GM12864 (cell line): Measurements from ENCODE around the gene GTF2A1L.

Experiments used
- DNase-seq: peaks from one replicate; pipeline ENCODE4 v3.0.0-alpha.2; 2011; ENCODE audit warnings: low read depth
- H3K4me3 ChIP-seq: 2 replicates; pipeline ENCODE4 v1.5.1; 2011; ENCODE audit warnings: mild to moderate bottlenecking, low read depth, low read length, control low read depth
- CTCF ChIP-seq: IDR thresholded peaks from 2 replicates; pipeline ENCODE4 v1.5.1; 2011; ENCODE audit warnings: low read depth, mild to moderate bottlenecking, moderate library complexity, low read length, control low read depth, inconsistent platforms; ENCODE audit errors: missing control alignments

GTF2A1L gene

GRCh38 chr2:48617618-48618017 lies at the start of gene GTF2A1L:
GTF2A1L (plus strand) TSS chr2:48617856; CDS start chr2:48617875, 19 bp downstream.
- no peak for DNase-seq
- no peak within 1 kb of the TSS for H3K4me3 ChIP-seq
- no peak for TF ChIP-seq CTCF

GRCh38 chr2:48568547-48568946 lies 49.1 kb upstream of the GTF2A1L start:
- TF ChIP-seq CTCF: no peak

GRCh38 chr2:48569433-48569832 lies 48.2 kb upstream of the GTF2A1L start:
- DNase-seq: no peak
- no peak for TF ChIP-seq CTCF
- H3K4me3 ChIP-seq: no peak overlapping the region

More at GRCh38 chr2:48568547-48568946, 49.1 kb upstream of the GTF2A1L start:
- no peak overlapping the region for H3K4me3 ChIP-seq
- DNase-seq: no peak

- no peak for DNase-seq
- no peak overlapping the region for H3K4me3 ChIP-seq
- no peak for TF ChIP-seq CTCF
Observed at GRCh38 chr2:48572816-48573215, 44.8 kb upstream of the GTF2A1L start.

- no peak for TF ChIP-seq CTCF
- DNase-seq: no peak
- no peak overlapping the region for H3K4me3 ChIP-seq
Observed at GRCh38 chr2:48574353-48575287, 43.0 kb upstream of the GTF2A1L start.

- no peak overlapping the region for H3K4me3 ChIP-seq
- no peak for TF ChIP-seq CTCF
- DNase-seq: no peak
Observed at GRCh38 chr2:48578313-48578712, 39.3 kb upstream of the GTF2A1L start.
